Endothelial cell (in vitro differentiated cells): ENCODE data around the gene UNC79. TPM values are rescaled to one million over a fixed set of nuclear protein-coding genes. Genes with fewer than 3 reads are reported as not detected.

Experiments
- DNase-seq: peaks from one replicate; pipeline ENCODE4 v3.0.0; 2021; ENCODE audit warnings: low spot score
- H3K27ac Mint-ChIP-seq: one replicate; pipeline ENCODE4 v1.8.0; 2021; ENCODE audit warnings: mixed read lengths, inconsistent platforms; ENCODE audit not compliant: unreplicated experiment
- H3K27me3 Mint-ChIP-seq: one replicate; pipeline ENCODE4 v1.8.0; 2021; ENCODE audit warnings: mild to moderate bottlenecking, moderate library complexity, mixed read lengths, inconsistent platforms; ENCODE audit not compliant: unreplicated experiment
- H3K36me3 Mint-ChIP-seq: one replicate; pipeline ENCODE4 v1.8.0; 2021; ENCODE audit warnings: mild to moderate bottlenecking, low read depth, mixed read lengths, inconsistent platforms; ENCODE audit not compliant: unreplicated experiment
- H3K4me1 Mint-ChIP-seq: one replicate; pipeline ENCODE4 v1.8.0; 2021; ENCODE audit warnings: mild to moderate bottlenecking, mixed read lengths, inconsistent platforms; ENCODE audit not compliant: unreplicated experiment
- H3K4me3 Mint-ChIP-seq: one replicate; pipeline ENCODE4 v1.8.0; 2021; ENCODE audit warnings: mild to moderate bottlenecking, mixed read lengths, inconsistent platforms; ENCODE audit not compliant: unreplicated experiment
- H3K9me3 Mint-ChIP-seq: one replicate; pipeline ENCODE4 v1.8.0; 2021; ENCODE audit warnings: mixed read lengths, inconsistent platforms; ENCODE audit not compliant: unreplicated experiment
- CTCF ChIP-seq: fragments of 200-600 bp; sonication (generic); IDR thresholded peaks from one replicate; pipeline ENCODE4 v1.5.0; 2021; ENCODE audit warnings: antibody characterized with exemption; ENCODE audit not compliant: unreplicated experiment
- total RNA-seq: library from RNA; stranded (reverse); fragmentation: NEBNext Ultra II Directional; extraction: Animal tissue kit (Norgen Biotek cat#: 25700); gene quantifications from one replicate; pipeline ENCODE4 v1.2.1, GENCODE V29; 2021; ENCODE audit not compliant: unreplicated experiment

Gene UNC79
- total RNA-seq, 1 donor from 2014 or later: 0.69 TPM

- Mint-ChIP-seq H3K27me3 (no peaks in the 10 kb centered on the region), H3K9me3 (no peaks in the 10 kb centered on the region), H3K4me1 (no peaks in the 10 kb centered on the region), H3K27ac (no peak overlapping the region), H3K4me3 (no peak overlapping the region), H3K36me3 (no peaks in the 10 kb centered on the region)
- no peak for DNase-seq
- no peak for TF ChIP-seq CTCF
Observed at GRCh38 chr14:93643127-93643526, 212.4 kb downstream of the UNC79 start.

GRCh38 chr14:93643676-93644075 lies 212.9 kb downstream of the UNC79 start:
- no peaks in the 10 kb centered on the region for H3K9me3 Mint-ChIP-seq
- H3K4me3 Mint-ChIP-seq: no peak overlapping the region
- H3K27me3 Mint-ChIP-seq: no peaks in the 10 kb centered on the region
- H3K36me3 Mint-ChIP-seq: no peaks in the 10 kb centered on the region
- no peak overlapping the region for H3K27ac Mint-ChIP-seq
- DNase-seq: no peak
- TF ChIP-seq CTCF: no peak
- no peaks in the 10 kb centered on the region for H3K4me1 Mint-ChIP-seq

- H3K36me3 Mint-ChIP-seq: no peaks in the 10 kb centered on the region
- no peaks in the 10 kb centered on the region for H3K9me3 Mint-ChIP-seq
Observed at GRCh38 chr14:93645200-93645599, 214.5 kb downstream of the UNC79 start.

GRCh38 chr14:93648440-93649168 lies 217.9 kb downstream of the UNC79 start:
- Mint-ChIP-seq H3K4me1 (no peaks in the 10 kb centered on the region), H3K27ac (no peak overlapping the region), H3K27me3 (no peaks in the 10 kb centered on the region), H3K9me3 (no peaks in the 10 kb centered on the region), H3K4me3 (no peak overlapping the region), H3K36me3 (no peaks in the 10 kb centered on the region)
- DNase-seq: peak; percentile 36
- TF ChIP-seq CTCF: peak; percentile 33

More at GRCh38 chr14:93645200-93645599, 214.5 kb downstream of the UNC79 start:
- H3K4me3 Mint-ChIP-seq: no peak overlapping the region
- no peaks in the 10 kb centered on the region for H3K4me1 Mint-ChIP-seq
- DNase-seq: no peak
- no peak for TF ChIP-seq CTCF
- H3K27ac Mint-ChIP-seq: no peak overlapping the region
- H3K27me3 Mint-ChIP-seq: no peaks in the 10 kb centered on the region

- Mint-ChIP-seq H3K4me1 (no peaks in the 10 kb centered on the region), H3K9me3 (peaks cover 4% of the 10 kb centered on the region), H3K4me3 (no peak overlapping the region), H3K36me3 (no peaks in the 10 kb centered on the region), H3K27ac (no peak overlapping the region), H3K27me3 (no peaks in the 10 kb centered on the region)
- no peak for DNase-seq
- TF ChIP-seq CTCF: no peak
Observed at GRCh38 chr14:93654599-93654998, 223.9 kb downstream of the UNC79 start.
